Ovary (tissue), 3 donors: Measurements from ENCODE around the gene ZNF778.
"Not testable (repeated sequence)": the region's sequence is repeated elsewhere in the genome, so short reads cannot be mapped to it uniquely, and the experiment has no call there.

ENCODE experiments used
- EP300 ChIP-seq: sonication (generic); formaldehyde crosslinking; IDR thresholded peaks from one replicate; pipeline ENCODE4 v1.6.1; 2017; ENCODE audit warnings: antibody characterized with exemption
- POLR2A ChIP-seq: fragments of 450-650 bp; IDR thresholded peaks from one replicate; pipeline ENCODE4 v1.6.1; 2017; ENCODE audit warnings: antibody characterized with exemption, mild to moderate bottlenecking, moderate library complexity
- TF ChIP-seq, protein P1 (sequence below), 3 donors: fragments of 450-650 bp in 2 of 3; fragments of 200-600 bp in 1 of 3; IDR thresholded peaks; one replicate each; pipeline versions ENCODE4 v1.5.1 to v1.8.0; 2016 to 2022; ENCODE audit warnings: antibody characterized with exemption in 3 of 3, mild to moderate bottlenecking in 1 of 3
- donor health status: DM: no; HTN: no; CAD: no.

DNA sequence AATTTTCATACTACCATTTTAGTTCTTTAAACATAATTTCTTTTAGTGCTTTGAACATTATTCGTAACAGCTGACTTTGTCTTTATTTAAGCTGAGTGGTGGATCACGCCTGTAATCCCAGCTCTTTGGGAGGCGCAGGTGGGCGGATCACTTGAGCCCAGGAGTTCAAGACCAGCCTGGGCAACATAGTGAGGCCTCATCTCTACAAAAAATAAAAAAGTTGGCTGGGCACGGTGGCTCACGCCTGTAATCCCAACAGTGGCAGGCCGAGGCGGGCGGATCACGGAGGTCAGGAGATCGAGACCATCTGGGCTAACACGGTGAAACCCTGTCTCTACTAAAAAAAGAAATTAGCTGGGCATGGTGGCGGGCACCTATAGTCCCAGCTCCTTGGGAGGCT is 42.4 kb downstream of the ZNF778 start:
- TF ChIP-seq, protein P1, sequence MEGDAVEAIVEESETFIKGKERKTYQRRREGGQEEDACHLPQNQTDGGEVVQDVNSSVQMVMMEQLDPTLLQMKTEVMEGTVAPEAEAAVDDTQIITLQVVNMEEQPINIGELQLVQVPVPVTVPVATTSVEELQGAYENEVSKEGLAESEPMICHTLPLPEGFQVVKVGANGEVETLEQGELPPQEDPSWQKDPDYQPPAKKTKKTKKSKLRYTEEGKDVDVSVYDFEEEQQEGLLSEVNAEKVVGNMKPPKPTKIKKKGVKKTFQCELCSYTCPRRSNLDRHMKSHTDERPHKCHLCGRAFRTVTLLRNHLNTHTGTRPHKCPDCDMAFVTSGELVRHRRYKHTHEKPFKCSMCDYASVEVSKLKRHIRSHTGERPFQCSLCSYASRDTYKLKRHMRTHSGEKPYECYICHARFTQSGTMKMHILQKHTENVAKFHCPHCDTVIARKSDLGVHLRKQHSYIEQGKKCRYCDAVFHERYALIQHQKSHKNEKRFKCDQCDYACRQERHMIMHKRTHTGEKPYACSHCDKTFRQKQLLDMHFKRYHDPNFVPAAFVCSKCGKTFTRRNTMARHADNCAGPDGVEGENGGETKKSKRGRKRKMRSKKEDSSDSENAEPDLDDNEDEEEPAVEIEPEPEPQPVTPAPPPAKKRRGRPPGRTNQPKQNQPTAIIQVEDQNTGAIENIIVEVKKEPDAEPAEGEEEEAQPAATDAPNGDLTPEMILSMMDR (IDR thresholded peaks at IDR 0.05) = not testable (repeated sequence)
- not testable (repeated sequence) for TF ChIP-seq POLR2A, EP300
